Hepatocyte (in vitro differentiated cells): Measurements from ENCODE around the gene LYZ.

Experiments used
- CTCF ChIP-seq: fragments of 200-600 bp; sonication (generic); IDR thresholded peaks from 2 replicates; pipeline ENCODE4 v1.5.1; 2016; ENCODE audit warnings: antibody characterized with exemption, mild to moderate bottlenecking; ENCODE audit not compliant: poor library complexity
- EZH2 ChIP-seq: fragments of 200-600 bp; sonication (generic); IDR thresholded peaks from 2 replicates; pipeline ENCODE4 v1.6.1; 2016; ENCODE audit warnings: antibody characterized with exemption, mild to moderate bottlenecking, borderline replicate concordance

DNA sequence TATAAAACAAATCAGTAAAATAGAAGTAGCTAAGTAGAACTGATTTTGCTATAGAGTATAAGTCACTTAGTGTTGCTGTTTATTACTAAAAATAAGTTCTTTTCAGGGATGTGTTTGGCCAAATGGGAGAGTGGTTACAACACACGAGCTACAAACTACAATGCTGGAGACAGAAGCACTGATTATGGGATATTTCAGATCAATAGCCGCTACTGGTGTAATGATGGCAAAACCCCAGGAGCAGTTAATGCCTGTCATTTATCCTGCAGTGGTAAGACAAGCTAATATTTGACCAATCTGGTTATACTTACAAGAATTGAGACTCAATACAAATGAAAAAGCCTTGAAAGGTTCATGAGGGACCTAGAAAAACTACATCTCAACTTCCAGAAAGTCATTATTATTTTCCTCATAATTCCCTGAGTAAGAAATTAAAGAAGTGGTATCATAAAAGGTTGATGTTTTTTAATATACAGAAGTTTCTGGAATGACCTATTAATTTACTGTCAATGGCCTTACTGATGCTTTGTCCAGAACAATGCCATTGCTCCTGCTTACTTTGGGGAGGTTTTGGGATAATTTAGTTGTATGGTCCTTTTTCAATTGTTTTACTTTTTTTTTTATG, 1.9 kb downstream of the LYZ start:
- no peak for TF ChIP-seq EZH2
- no peak for TF ChIP-seq CTCF
